Stimulated activated CD8-positive, alpha-beta memory T cell treated with anti-CD3 and anti-CD28 coated beads, Interleukin-4, amount 100 ng/mL, for 48 hours (primary cell): ENCODE data around the gene IRF2.

Experiments
- DNase-seq: peaks from one replicate; pipeline ENCODE4 v3.0.0-alpha.2; 2020

The IRF2 gene

GRCh38 chr4:184450045-184450444 is 24.3 kb downstream of the IRF2 start:
- no peak for DNase-seq

- no peak for DNase-seq
These were observed 25.5 kb downstream of the IRF2 start for GRCh38 chr4:184448821-184449220.

- DNase-seq = no peak
These were observed 26.2 kb downstream of the IRF2 start for GRCh38 chr4:184448141-184448540.

GRCh38 chr4:184447664-184448063 is 26.7 kb downstream of the IRF2 start:
- DNase-seq = no peak

- no peak for DNase-seq
These were observed 28.2 kb downstream of the IRF2 start for GRCh38 chr4:184446132-184446658.

- DNase-seq = peak; percentile 43
These were observed 29.4 kb downstream of the IRF2 start for GRCh38 chr4:184444953-184445309.

- no peak for DNase-seq
These were observed 30.0 kb downstream of the IRF2 start for GRCh38 chr4:184444215-184444952.

GRCh38 chr4:184443318-184443717 is 31.0 kb downstream of the IRF2 start:
- DNase-seq = no peak

GRCh38 chr4:184442314-184442635 is 32.1 kb downstream of the IRF2 start:
- no peak for DNase-seq

GRCh38 chr4:184441461-184442313 is 32.7 kb downstream of the IRF2 start:
- DNase-seq = no peak

- no peak for DNase-seq
These were observed 33.6 kb downstream of the IRF2 start for GRCh38 chr4:184440595-184441358.

- no peak for DNase-seq
These were observed 34.3 kb downstream of the IRF2 start for GRCh38 chr4:184439856-184440594.

GRCh38 chr4:184439386-184439785 is 35.0 kb downstream of the IRF2 start:
- DNase-seq = no peak

GRCh38 chr4:184438375-184438774 is 36.0 kb downstream of the IRF2 start:
- no peak for DNase-seq

GRCh38 chr4:184437565-184438265 is 36.6 kb downstream of the IRF2 start:
- no peak for DNase-seq

GRCh38 chr4:184434501-184435066 is 39.8 kb downstream of the IRF2 start:
- DNase-seq = no peak

- DNase-seq = no peak
These were observed 40.3 kb downstream of the IRF2 start for GRCh38 chr4:184434021-184434420.

GRCh38 chr4:184433258-184433892 is 41.0 kb downstream of the IRF2 start:
- DNase-seq = no peak

- no peak for DNase-seq
These were observed 42.0 kb downstream of the IRF2 start for GRCh38 chr4:184432127-184432922.

GRCh38 chr4:184430163-184430562 is 44.2 kb downstream of the IRF2 start:
- no peak for DNase-seq
